ENCODE measurements around the gene TBC1D8.
A peak's percentile ranks its signal among the peaks of the same experiment; 100 is the strongest.

TBC1D8 gene

DNA sequence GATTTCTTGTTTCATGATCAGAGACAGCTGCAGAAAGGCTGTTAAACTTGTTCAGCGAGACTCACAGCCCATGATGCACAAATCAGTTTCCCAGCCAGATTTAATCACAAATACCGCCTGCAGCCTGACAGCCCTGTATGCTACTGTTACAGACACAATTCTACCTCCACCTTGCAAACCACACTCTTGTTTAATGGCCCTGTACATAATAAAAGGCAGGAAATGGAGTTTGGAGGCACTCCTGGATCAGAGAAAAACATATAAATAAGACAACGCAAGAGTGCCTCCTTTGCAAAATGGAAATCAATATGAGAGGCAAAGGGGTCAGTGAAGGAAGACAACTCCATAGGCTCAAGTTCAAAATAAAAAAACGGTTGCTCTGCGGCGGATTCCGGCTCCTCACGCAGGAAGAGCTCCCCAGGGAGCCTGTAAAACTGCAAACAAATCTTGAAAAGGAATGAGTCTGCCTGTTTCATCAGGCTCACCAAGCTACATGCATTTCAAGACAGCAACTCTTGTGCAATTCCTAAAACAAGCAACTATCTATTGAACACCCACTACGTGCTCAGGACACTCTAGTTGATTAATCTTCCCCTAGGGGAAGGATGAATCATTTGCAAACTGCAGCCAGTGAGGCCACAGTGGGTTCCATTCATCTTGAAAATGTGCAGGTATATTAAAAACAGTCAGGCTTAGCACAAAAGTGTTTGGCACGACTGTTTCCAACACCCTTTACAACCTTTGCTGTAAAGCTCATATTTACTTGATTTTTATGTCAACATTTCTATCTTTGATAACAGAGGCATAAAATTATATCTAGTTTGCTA lies 37.5 kb downstream of the TBC1D8 start:
- DNase-seq (ENCODE audit: low read depth), result peak; percentile 97
- H3K4me3 ChIP-seq (ENCODE audit: low read depth, low read length), result no peak overlapping the region
- TF ChIP-seq, protein P1, sequence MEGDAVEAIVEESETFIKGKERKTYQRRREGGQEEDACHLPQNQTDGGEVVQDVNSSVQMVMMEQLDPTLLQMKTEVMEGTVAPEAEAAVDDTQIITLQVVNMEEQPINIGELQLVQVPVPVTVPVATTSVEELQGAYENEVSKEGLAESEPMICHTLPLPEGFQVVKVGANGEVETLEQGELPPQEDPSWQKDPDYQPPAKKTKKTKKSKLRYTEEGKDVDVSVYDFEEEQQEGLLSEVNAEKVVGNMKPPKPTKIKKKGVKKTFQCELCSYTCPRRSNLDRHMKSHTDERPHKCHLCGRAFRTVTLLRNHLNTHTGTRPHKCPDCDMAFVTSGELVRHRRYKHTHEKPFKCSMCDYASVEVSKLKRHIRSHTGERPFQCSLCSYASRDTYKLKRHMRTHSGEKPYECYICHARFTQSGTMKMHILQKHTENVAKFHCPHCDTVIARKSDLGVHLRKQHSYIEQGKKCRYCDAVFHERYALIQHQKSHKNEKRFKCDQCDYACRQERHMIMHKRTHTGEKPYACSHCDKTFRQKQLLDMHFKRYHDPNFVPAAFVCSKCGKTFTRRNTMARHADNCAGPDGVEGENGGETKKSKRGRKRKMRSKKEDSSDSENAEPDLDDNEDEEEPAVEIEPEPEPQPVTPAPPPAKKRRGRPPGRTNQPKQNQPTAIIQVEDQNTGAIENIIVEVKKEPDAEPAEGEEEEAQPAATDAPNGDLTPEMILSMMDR (conservative IDR thresholded peaks at IDR 0.05; ENCODE audit: low read depth, low read length), result no peak

DNA sequence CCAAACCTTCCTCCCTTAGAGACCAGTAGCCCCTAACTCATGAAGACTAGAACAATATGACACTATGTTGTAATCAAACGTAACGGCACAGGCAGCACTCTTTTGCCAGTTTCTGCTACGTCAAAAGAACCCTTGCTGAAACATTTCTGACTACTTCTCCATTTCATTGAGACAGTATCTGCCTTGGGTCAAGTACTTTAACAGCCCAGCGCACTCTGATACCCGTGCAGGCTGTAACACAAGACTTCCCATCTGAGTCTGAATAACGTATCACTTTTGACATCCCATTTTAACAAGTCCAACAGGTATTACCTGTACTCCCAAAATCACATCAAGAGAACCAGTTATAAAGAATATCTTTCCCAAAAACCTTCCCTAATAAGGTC lies 38.4 kb downstream of the TBC1D8 start:
- no peak overlapping the region for H3K4me3 ChIP-seq (ENCODE audit: low read depth, low read length)
- TF ChIP-seq, protein P1 (conservative IDR thresholded peaks at IDR 0.05; ENCODE audit: low read depth, low read length), result no peak
- no peak for DNase-seq (ENCODE audit: low read depth)

DNA sequence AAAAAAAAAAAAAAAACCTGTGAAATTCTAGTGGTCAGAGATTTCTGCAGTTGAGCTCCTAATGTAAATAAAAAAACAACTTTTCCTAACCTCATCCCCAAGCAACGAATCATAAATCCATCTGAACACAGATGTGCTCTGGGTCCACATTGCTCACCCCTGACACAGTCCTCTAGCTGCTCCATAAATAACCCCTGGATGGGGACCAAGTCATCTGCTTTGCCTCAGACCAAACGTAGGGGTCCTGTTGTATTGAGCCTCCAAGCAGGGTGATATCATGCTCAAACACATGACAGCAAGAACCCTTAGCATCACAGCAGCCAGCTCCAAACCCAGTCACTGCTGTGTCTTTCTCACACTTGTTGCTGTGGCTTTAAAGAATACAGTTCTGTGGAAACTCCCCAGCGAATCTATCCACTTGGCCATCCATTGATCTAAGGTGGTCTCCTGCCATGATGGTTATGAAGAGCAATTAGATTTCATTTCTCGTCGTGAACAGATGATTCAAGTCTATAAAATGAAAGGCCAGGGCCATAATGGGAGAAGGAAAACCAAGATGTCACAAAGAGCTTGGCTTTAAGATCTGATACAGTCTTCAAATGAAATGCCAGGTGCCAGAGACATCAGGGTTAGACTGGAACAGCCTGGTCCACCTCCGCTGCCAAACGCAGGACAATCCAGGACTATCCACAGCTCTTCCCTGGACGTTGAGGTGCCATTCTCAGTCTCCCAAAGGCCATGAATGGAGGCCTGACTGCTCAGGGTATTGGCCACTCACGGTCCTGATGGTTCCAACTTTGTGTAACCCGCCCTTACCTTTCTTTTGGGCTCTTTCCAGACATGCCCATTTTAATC lies 39.0 kb downstream of the TBC1D8 start:
- TF ChIP-seq, protein P1 (conservative IDR thresholded peaks at IDR 0.05; ENCODE audit: low read depth, low read length), result no peak

DNA sequence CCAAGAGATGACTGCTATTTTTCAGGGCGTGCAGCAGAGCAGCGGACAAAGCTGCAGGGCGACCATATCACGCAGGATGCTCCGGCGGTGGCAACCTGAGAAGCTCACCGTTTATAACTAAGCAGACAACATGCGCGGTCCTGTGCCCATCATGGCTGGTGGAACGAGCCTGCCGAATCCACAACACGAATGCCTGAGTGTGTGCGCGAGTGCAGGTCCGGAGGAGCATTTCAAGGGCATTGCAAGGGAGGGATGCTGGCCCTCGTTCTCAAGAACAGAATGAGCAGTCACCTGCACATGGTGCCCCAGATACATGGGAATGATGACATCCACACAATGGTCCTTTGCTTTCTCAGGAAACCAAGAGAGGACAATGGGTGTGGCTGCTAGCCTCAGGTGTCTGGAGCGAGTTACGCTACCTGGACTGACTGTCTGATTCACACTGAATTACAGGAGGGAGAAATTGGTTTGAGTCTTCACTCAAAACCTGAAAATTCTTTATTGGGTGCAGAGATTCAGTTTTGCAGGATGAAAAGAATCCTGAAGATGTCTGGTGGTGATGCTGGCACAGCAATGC lies 39.8 kb downstream of the TBC1D8 start:
- TF ChIP-seq, protein P1 (conservative IDR thresholded peaks at IDR 0.05; ENCODE audit: low read depth, low read length), result no peak
- H3K4me3 ChIP-seq (ENCODE audit: low read depth, low read length), result no peak overlapping the region

More for the DNA sequence above, 39.0 kb downstream of the TBC1D8 start:
- no peak overlapping the region for H3K4me3 ChIP-seq (ENCODE audit: low read depth, low read length)
- DNase-seq (ENCODE audit: low read depth), result peak; percentile 97

DNA sequence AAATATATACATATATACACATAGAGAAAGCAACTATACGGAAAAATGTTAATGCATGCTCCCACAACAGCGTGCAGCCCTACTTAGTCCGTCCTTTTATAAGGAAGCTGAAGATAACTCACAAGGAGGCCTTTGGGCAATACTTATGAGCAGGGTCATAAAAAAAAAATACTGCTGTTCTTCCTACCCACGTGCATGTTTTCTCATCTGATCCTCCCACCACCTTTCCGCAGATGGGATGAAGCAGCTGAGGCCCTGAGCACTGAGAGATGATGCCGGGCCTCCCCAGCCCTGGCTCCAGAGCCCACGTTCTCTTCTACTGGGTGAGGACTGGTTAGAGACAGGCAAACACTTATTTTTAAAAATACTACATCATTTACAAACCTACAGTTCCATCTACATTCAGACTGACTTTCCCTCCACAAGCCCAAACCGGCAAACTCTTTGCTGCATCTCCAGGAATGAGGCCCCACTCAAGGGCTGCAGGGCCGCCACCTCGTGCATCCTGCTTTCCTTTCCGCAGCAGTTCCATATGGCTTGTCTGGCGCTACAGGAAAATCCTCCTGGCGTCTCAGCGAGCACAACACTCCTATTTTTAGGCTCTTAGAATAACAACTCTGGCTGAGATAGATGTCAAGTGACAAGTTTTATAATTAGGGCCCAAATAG lies 41.6 kb downstream of the TBC1D8 start:
- H3K4me3 ChIP-seq (ENCODE audit: low read depth, low read length), result no peak overlapping the region
- DNase-seq (ENCODE audit: low read depth), result peak; percentile 37
- TF ChIP-seq, protein P1 (conservative IDR thresholded peaks at IDR 0.05; ENCODE audit: low read depth, low read length), result no peak

More for the DNA sequence above, 39.8 kb downstream of the TBC1D8 start:
- no peak for DNase-seq (ENCODE audit: low read depth)

DNA sequence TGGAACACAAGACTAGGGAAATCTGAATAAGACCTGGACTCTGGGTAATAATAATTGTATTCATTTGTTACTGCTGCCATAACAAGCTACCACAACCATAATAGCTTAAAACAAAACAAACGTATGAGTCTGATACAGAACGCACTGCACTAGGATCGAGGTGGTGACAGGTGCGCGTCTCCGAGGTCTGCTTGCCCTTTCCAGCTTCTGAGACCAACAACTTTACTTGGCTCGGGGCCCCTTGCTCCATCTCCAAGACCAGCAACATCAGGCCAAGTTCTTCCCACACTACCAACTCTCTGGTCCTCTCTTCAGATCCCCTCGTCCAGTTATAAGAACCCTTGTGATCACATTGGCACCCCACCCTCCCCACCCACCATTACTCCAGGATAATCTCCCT lies 42.8 kb downstream of the TBC1D8 start:
- no peak overlapping the region for H3K4me3 ChIP-seq (ENCODE audit: low read depth, low read length)
- TF ChIP-seq, protein P1 (conservative IDR thresholded peaks at IDR 0.05; ENCODE audit: low read depth, low read length), result no peak
- no peak for DNase-seq (ENCODE audit: low read depth)

Data from choroid plexus epithelial cell (primary cell).